Right cardiac atrium (tissue), 5 donors: ENCODE data around the gene SUPT20HL1. TPM values are rescaled to one million over a fixed set of nuclear protein-coding genes. Genes with fewer than 3 reads are reported as not detected.
"Not testable (repeated sequence)": the region's sequence is repeated elsewhere in the genome, so short reads cannot be mapped to it uniquely, and the experiment has no call there.

Experiments used
- ATAC-seq, 2 donors: fragments of 200-7000 bp; cut with Tn5 transposase; one replicate each; pipeline versions ENCODE4 v1.8.0 to v1.9.1; 2020; ENCODE audit warnings: moderate library complexity in 2 of 2, mild to moderate bottlenecking in 1 of 2
- DNase-seq, 3 donors: peaks; one replicate each; pipeline ENCODE4 v3.0.0-alpha.2; 2020
- H3K27ac ChIP-seq: one replicate; pipeline ENCODE4 v1.5.1; 2013; ENCODE audit warnings: mild to moderate bottlenecking, low read length, control low read depth, moderate library complexity
- H3K27me3 ChIP-seq: one replicate; pipeline ENCODE4 v1.6.1; 2013; ENCODE audit not compliant: control insufficient read depth, insufficient read depth
- H3K4me1 ChIP-seq: one replicate; pipeline ENCODE4 v1.6.1; 2013; ENCODE audit warnings: low read length; ENCODE audit not compliant: control insufficient read depth, insufficient read depth
- H3K4me3 ChIP-seq: one replicate; pipeline ENCODE4 v1.5.1; 2013; ENCODE audit warnings: low read length, control low read depth
- H3K9me3 ChIP-seq: one replicate; pipeline ENCODE4 v1.6.1; 2013; ENCODE audit warnings: low read length; ENCODE audit not compliant: control insufficient read depth
- WGBS: extraction: QIAGEN DNeasy Blood & Tissue Kit; methylation state at CpG from one replicate; pipeline ENCODE4 v1.1.7; 2013; 5-methylcytosine and 5-hydroxymethylcytosine counted together
- intact Hi-C, 4 donors: fragments of 100-400 bp; cut with DNase I; formaldehyde crosslinking; loops; one replicate each; pipeline versions ENCODE4 v1.11.0 to v1.14.0; 2022 to 2023
- polyA plus RNA-seq: library from polyadenylated mRNA; stranded (reverse); fragments of 200-250 nt; gene quantifications from one replicate; pipeline ENCODE4 v1.2.3, GENCODE V29; 2013
- total RNA-seq, 4 donors: library from RNA; stranded (reverse); fragmentation: NEBNext Ultra II Directional; extraction: Animal tissue kit (Norgen Biotek cat#: 25700); gene quantifications; one replicate each; pipeline ENCODE4 v1.2.1, GENCODE V29; 2021
- donor health status: healthy with polysubstance abuse.
- donor health status: DM: no; HTN: yes; CAD: no.
- donor health status: DM: no; HTN: no; CAD: no.
- donor health status: DM: no; HTN: yes; CAD: no; lungs with severe emphysema.
- donor health status: DM: yes; HTN: yes; CAD: no.

The SUPT20HL1 gene
- total and polyA plus RNA-seq, 5 donors, result not detected

GRCh38 chrX:24363432-24364181, 3.2 kb downstream of the SUPT20HL1 start:
- H3K27ac ChIP-seq, H3K4me1 ChIP-seq, H3K9me3 ChIP-seq, intact Hi-C loops, H3K4me3 ChIP-seq, H3K27me3 ChIP-seq: not testable (repeated sequence)
- 62% methylated on average over 15 of the region's 16 CpGs for WGBS
- peak in 1 of 2 donors; percentile 62 for ATAC-seq
- peak in 1 of 3 donors; percentile 57 for DNase-seq

GRCh38 chrX:24364326-24364725, 3.9 kb downstream of the SUPT20HL1 start:
- intact Hi-C loops, result no loop called here
- WGBS, result 80% methylated on average over 5 of the region's 5 CpGs
- Histone ChIP-seq H3K27me3 (no peaks in the 10 kb centered on the region), H3K4me3 (no peak overlapping the region), H3K9me3 (no peaks in the 10 kb centered on the region), H3K4me1 (no peaks in the 10 kb centered on the region), H3K27ac (no peak overlapping the region)
- DNase-seq, result no peak
- ATAC-seq, result no peak

GRCh38 chrX:24364851-24365538, 4.6 kb downstream of the SUPT20HL1 start:
- no peak overlapping the region for H3K27ac ChIP-seq
- no peak overlapping the region for H3K4me3 ChIP-seq
- no peaks in the 10 kb centered on the region for H3K4me1 ChIP-seq
- DNase-seq (peak in 2 of 3 donors; percentile 37 to 39), ATAC-seq (no peak)
- no peaks in the 10 kb centered on the region for H3K9me3 ChIP-seq
- intact Hi-C loops, result no loop called here
- WGBS, result 73% methylated on average over 14 of the region's 14 CpGs
- no peaks in the 10 kb centered on the region for H3K27me3 ChIP-seq

- H3K9me3 ChIP-seq, DNase-seq, H3K4me3 ChIP-seq, ATAC-seq, intact Hi-C loops, H3K4me1 ChIP-seq, H3K27ac ChIP-seq, H3K27me3 ChIP-seq: not testable (repeated sequence)
- WGBS, result 64% methylated on average over 3 of the region's 4 CpGs
Measured at GRCh38 chrX:24366762-24367400, 6.4 kb downstream of the SUPT20HL1 start.

- intact Hi-C loops, result no loop called here
- Histone ChIP-seq H3K4me3 (no peak overlapping the region), H3K4me1 (no peaks in the 10 kb centered on the region), H3K27ac (no peak overlapping the region), H3K9me3 (no peaks in the 10 kb centered on the region), H3K27me3 (no peaks in the 10 kb centered on the region)
- ATAC-seq (no peak), DNase-seq (no peak)
- WGBS, result 63% methylated on average over 1 of the region's 1 CpG
Measured at GRCh38 chrX:24369816-24370215, 9.4 kb downstream of the SUPT20HL1 start.

- no peak overlapping the region for H3K27ac ChIP-seq
- WGBS, result 13% methylated on average over 14 of the region's 14 CpGs
- intact Hi-C loops, result no loop called here
- no peak overlapping the region for H3K4me3 ChIP-seq
- no peaks in the 10 kb centered on the region for H3K27me3 ChIP-seq
- H3K4me1 ChIP-seq, result no peaks in the 10 kb centered on the region
- peak; percentile 79 to 81 for ATAC-seq
- H3K9me3 ChIP-seq, result no peaks in the 10 kb centered on the region
- DNase-seq, result peak; percentile 47 to 67 (median 67)
Measured at GRCh38 chrX:24371391-24371972, 11.0 kb downstream of the SUPT20HL1 start.

GRCh38 chrX:24372021-24372763, 11.8 kb downstream of the SUPT20HL1 start:
- Histone ChIP-seq H3K27ac (no peak overlapping the region), H3K4me3 (no peak overlapping the region), H3K9me3 (no peaks in the 10 kb centered on the region), H3K4me1 (no peaks in the 10 kb centered on the region), H3K27me3 (no peaks in the 10 kb centered on the region)
- ATAC-seq, result no peak
- no peak for DNase-seq
- intact Hi-C loops, result no loop called here
- 67% methylated on average over 29 of the region's 29 CpGs for WGBS

GRCh38 chrX:24375600-24376131, 15.2 kb downstream of the SUPT20HL1 start:
- ATAC-seq, result no peak
- WGBS, result 67% methylated on average over 12 of the region's 12 CpGs
- H3K4me1 ChIP-seq, result no peaks in the 10 kb centered on the region
- intact Hi-C loops, result no loop called here
- peak in 1 of 3 donors; percentile 40 for DNase-seq
- H3K9me3 ChIP-seq, result no peaks in the 10 kb centered on the region
- no peak overlapping the region for H3K27ac ChIP-seq
- H3K4me3 ChIP-seq, result no peak overlapping the region
- no peaks in the 10 kb centered on the region for H3K27me3 ChIP-seq

GRCh38 chrX:24376403-24376802, 16.0 kb downstream of the SUPT20HL1 start:
- no peaks in the 10 kb centered on the region for H3K27me3 ChIP-seq
- H3K4me3 ChIP-seq, result no peak overlapping the region
- H3K4me1 ChIP-seq, result no peaks in the 10 kb centered on the region
- no peaks in the 10 kb centered on the region for H3K9me3 ChIP-seq
- intact Hi-C loops, result no loop called here
- ATAC-seq (no peak), DNase-seq (no peak)
- no peak overlapping the region for H3K27ac ChIP-seq
- 94% methylated on average over 3 of the region's 3 CpGs for WGBS

- 75% methylated on average over 2 of the region's 2 CpGs for WGBS
- DNase-seq, result no peak
- no peaks in the 10 kb centered on the region for H3K4me1 ChIP-seq
- ATAC-seq, result no peak
- intact Hi-C loops, result no loop called here
- no peaks in the 10 kb centered on the region for H3K9me3 ChIP-seq
- H3K27ac ChIP-seq, result no peak overlapping the region
- no peaks in the 10 kb centered on the region for H3K27me3 ChIP-seq
- no peak overlapping the region for H3K4me3 ChIP-seq
Measured at GRCh38 chrX:24377195-24377594, 16.8 kb downstream of the SUPT20HL1 start.
